Colon (tissue), 2 donors: ENCODE results near the gene PLPP2.
"Not testable (repeated sequence)": the region's sequence is repeated elsewhere in the genome, so short reads cannot be mapped to it uniquely, and the experiment has no call there.

Source experiments
- FAIRE-seq: peaks from 2 replicates; lab custom pipeline; 2012; peaks lifted over from hg19 to GRCh38; lab: Jason Lieb, UNC
- donor health status: control.
- donor health status: control.

PLPP2 gene

DNA sequence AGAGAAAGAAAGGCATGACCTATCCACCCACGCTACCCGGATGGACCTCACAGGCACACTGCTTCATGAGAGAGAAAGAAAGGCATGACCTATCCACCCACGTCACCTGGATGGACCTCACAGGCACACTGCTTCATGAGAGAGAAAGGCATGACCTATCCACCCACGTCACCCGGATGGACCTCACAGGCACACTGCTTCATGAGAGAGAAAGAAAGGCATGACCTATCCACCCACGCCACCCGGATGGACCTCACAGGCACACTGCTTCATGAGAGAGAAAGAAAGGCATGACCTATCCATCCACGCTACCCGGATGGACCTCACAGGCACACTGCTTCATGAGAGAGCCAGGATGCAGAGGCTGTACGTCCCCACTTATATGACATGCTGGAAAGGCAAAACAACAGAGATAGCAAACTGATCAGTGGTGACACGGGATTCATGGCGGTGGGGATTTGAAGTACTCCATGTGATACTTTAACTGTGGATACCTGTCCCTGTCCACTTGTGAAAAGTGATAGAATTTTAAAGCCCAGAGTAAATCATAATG lies 20.4 kb downstream of the PLPP2 start:
- FAIRE-seq: not testable (repeated sequence)

DNA sequence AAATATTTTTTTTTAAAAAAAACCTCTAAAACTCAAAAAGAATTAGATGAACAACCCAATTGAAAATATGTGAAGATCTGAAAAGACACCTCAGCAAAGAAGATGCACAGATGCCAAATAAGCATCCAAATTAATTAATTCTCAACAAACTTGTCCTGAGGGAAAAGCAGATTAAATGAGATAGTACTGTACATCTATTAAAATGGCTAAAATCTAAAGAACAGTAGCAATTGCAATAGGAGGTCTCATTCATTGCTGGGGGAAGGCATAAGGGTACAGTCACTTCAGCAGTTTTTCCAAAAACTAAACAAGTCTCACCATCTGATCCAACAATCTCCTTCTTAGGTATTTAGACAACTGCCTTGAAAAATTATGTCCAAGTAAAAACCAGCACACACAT lies 22.0 kb downstream of the PLPP2 start:
- no peak for FAIRE-seq

DNA sequence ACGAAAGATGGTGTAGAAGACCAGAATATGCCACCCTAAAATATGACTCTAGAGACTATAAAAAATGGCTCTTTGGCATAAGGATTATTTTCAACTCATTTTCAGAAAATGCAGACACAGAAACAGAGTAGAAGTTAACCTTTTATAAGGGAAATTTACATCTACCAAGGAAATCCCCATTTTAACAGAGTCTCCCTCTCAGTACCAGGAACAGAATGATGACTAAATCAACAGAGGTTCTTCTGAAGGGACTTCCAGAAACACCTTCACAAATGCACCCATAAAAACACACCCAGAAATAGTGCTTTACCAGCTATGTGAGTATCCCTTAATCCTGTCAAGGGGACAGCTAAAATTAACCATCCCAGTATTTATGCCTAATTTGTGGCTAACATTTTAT lies 29.1 kb downstream of the PLPP2 start:
- FAIRE-seq: no peak

DNA sequence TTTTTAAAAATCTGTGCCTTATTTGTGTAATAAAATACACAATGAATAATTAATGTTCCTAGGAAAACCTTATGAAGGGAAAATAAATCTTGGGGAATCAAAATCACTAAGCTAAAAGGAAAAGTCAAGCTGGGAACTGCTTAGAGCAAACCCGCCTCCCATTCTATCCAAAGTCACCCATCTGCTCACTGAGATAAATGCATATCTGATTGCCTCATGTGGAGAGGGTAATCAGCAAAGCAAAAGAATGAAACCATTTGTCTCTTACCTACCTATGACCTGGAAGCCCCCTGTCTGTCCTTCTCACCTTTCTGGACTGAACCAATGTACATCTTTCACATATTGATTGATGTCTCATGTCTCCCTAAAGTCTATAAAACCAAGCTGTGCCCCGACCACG lies 34.4 kb downstream of the PLPP2 start:
- FAIRE-seq: not testable (repeated sequence)

DNA sequence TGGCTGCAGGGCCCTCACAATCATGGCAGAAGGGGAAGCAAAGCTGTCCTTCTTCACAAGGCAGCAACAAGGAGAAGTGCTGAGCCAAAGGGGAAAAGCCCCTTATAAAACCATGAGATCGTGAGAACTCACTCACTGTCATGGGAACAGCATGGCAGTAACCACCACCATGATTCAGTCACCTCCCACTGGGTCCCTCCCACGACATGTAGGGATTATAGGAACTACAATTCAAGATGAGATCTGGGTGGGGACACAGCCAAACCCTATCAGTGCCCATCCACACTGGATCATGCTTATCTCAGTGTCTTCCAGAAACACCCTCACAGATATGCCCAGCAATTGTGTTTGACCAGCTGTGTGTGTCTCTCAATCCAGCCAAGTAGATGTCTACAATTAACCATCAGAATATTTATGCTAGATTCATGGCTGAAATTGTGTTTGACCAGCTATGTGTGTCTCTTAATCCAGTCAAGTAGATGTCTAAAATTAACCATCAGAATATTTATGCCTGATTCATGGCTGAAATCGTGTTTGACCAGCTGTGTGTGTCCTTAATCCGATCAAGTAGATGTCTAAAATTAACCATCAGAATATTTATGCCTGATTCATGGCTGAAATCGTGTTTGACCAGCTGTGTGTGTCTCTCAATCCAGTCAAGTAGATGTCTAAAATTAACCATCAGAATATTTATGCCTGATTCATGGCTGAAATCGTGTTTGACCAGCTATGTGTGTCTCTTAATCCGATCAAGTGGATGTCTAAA lies 38.6 kb downstream of the PLPP2 start:
- not testable (repeated sequence) for FAIRE-seq

DNA sequence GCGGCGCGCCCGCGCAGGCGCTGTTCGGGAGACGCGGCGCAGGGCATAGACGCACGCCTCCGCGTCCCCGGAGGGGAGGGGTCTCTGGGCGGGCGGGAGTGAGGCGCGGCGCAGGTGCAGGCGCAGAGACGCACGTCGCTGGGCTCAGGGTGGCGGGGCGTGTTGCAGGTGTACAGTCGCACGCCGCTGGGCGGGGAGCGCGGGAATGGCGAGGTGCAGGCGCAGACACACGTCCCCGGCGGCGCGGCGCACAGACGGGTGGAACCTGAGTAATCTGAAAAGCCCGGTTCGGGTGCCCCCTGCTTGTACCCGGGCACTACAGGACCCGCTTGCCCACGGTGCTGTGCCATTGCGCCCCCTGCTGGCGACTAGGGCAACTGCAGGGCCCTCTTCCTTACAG lies 44.7 kb downstream of the PLPP2 start:
- FAIRE-seq: no peak

DNA sequence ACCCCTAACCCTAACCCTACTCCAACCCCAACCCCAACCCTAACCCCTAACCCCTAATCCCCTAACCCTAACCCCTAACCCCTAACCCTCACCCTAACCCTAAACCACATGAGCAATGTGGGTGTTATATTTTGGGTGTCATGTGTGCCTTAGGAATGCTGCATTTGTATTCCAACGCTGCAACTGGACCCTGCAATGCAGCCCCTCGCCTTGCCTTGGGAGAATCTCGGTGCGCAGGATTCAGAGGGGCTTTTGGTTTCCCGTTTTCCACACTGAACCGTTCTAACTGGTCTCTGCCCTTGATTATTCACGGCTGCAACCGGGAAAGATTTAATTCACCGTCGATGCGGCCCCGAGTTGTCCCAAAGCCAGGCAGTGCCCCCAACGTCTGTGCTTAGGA lies 45.3 kb downstream of the PLPP2 start:
- FAIRE-seq: not testable (repeated sequence)

DNA sequence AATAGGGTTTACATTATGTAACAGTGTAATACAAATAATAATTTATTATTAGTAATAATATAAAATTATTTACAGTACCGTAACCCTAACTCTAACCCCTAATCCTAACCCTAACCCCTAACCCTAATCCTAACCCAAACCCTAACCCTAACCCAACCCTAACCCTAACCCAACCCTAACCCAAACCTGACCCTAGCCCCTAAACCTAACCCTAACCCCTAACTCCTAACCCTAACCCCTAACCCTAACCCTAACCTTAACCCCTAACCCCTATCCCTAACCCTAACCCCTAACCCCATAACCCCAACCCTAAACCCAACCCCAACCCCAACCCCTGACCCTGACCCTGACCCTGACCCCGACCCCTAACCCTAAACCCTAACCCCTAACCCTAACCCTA lies 45.7 kb downstream of the PLPP2 start:
- no peak for FAIRE-seq
